ENCODE data around the gene DUSP11.
"Not testable (repeated sequence)": the region's sequence is repeated elsewhere in the genome, so short reads cannot be mapped to it uniquely, and the experiment has no call there.

Gene DUSP11

GRCh38 chr2:73726657-73727056 is 53.2 kb downstream of the DUSP11 start:
- intact Hi-C loops (cut with DNase I), result not testable (repeated sequence)

GRCh38 chr2:73718851-73719621 is 60.9 kb downstream of the DUSP11 start:
- no peak for DNase-seq
- intact Hi-C loops (cut with DNase I), result no loop called here

More at GRCh38 chr2:73726657-73727056, 53.2 kb downstream of the DUSP11 start:
- DNase-seq, result not testable (repeated sequence)

- intact Hi-C loops (cut with DNase I), result no loop called here
- DNase-seq, result peak in 1 of 10 donors; percentile 73
Observed at GRCh38 chr2:73718421-73718820, 61.5 kb downstream of the DUSP11 start.

GRCh38 chr2:73717695-73718094 is 62.2 kb downstream of the DUSP11 start:
- intact Hi-C loops (cut with DNase I); DNase-seq: not testable (repeated sequence)

- intact Hi-C loops (cut with DNase I), result no loop called here
Observed at GRCh38 chr2:73717251-73717606, 62.7 kb downstream of the DUSP11 start.

GRCh38 chr2:73716543-73717250 is 63.2 kb downstream of the DUSP11 start:
- intact Hi-C loops (cut with DNase I), result no loop called here
- no peak for DNase-seq

More at GRCh38 chr2:73717251-73717606, 62.7 kb downstream of the DUSP11 start:
- DNase-seq, result no peak

- no peak for DNase-seq
Observed at GRCh38 chr2:73714091-73714490, 65.8 kb downstream of the DUSP11 start.

More at GRCh38 chr2:73714091-73714490, 65.8 kb downstream of the DUSP11 start:
- intact Hi-C loops (cut with DNase I), result no loop called here
